ENCODE measurements around the gene POLR1G.
"Not testable (repeated sequence)": the region's sequence is repeated elsewhere in the genome, so short reads cannot be mapped to it uniquely, and the experiment has no call there.

POLR1G gene

DNA sequence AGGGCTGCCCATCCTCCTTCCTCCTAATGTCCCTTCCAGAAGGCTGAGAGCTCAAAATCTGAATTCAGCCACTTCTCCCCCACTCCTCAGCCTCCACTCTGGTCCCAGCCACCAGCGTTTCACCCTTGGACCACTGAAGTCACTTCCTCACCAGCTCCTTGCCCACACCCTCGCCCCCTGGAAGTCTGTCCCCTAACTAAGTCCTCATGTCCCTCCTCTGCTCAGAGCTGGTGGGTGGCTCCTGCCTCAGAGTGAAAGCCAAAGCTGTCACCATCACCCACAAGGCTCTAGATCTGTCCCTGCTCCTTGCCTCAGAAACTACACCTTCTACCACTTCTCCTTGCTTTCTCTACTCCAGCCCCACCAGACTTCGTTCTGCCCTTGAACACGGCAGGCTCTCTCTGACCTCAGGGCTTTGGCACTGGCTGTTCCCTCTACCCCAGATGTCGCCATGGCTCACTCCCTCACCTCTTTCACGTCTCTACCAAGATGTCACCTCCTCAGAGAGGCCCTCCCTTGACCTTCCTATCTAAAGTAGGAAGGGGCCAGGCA is 15.6 kb downstream of the POLR1G start:
- no peak for DNase-seq

DNA sequence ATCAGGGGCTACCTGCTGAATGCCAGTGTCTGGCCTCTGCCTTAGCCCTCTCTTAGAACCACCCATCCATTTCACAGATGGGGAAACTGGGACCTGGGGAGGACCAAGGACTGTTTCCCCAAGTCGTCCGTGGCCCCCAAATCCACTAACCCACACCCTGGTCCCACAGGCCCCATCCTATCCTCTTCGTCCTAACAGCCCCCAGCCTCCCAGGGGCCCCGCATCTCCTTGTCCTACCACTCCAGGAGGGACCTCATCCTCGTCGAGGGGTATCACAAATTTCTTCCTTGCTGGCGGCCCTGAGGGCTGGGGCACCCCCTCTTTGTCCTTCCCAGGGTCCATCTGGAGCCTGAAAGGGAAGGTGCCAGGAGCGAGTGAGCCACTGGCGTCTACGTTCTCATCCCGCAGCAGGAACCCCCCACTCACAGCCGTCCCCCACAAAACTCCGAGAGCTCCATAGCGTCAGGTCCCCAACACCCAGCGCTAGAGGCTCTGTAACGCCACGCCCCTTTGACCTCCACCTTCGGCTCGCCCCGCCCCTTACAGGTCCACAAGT is 16.7 kb downstream of the POLR1G start:
- no peak for DNase-seq

DNA sequence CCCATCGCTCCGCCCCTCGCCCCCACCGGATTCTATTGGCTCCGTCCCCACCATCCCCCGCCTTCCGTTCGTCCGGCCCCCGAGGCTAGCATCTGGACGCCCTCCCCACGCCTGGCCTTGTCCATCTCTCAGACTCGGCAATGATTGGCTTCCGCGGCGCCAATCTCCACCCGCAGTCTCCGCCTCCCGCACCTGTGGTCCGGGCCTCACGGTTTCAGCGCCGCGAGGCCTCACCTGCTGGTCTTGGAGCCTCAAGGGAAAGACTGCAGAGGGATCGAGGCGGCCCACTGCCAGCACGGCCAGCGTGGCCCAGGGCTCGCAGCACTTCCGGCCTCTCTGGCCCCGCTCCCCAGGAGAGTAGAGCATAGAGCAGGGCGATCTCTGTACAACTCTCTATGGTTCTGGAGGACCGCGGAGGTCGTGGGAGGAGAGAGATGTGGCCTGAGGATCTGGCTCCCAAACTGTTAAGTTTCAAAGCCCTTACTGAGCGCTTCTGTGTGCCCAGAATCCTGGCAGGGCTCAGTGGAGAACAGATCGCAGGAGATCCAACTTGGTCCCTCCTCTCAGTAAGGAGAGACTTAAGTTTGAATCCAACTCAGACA is 17.2 kb downstream of the POLR1G start, which contains the start of gene ERCC1:
Gene ERCC1 (minus strand): TSS at position 329 of the 602 bp plus-strand sequence. CDS start 543 bp downstream, outside the sequence.
- peak; percentile 92 for DNase-seq

DNA sequence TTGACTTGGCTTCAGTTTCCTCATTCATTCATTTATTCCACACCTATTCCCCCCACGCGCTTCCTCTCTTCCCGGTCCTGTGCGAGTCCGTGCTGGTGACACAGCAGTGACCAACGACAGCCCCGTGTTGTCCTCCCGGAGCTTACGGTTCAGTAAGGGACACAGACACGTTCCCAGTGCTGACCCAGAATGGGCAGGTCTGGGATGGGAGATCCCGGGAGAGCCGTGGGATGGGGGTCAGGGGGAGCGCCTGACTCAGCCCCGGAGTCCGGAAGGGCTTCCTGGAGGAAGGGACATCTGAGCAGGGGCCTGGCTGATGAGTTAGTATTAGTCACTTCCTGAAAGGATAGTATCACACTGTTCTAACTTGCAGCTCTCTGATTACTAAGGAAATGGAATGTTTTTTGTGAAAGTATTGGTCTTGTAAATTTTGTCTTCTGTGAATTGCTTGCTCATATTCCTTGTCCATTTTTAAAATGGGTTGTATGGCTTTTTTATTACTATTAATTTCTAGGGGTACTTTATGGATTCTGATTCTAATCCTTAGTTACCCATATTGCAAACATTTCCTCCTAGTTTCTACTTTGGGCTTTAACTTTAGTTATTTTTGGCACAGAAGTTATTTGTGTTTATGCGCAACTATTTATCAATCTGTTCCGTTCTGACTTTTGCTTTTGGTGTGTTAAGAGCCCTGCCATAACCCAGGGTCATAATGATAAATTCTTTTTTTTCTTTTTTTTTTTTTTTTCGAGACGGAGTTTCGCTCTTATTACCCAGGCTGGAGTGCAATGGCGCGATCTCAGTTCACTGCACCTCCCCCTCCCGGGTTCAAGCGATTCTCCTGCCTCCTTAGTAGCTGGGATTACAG is 18.0 kb downstream of the POLR1G start:
- DNase-seq, result peak; percentile 71 to 76

DNA sequence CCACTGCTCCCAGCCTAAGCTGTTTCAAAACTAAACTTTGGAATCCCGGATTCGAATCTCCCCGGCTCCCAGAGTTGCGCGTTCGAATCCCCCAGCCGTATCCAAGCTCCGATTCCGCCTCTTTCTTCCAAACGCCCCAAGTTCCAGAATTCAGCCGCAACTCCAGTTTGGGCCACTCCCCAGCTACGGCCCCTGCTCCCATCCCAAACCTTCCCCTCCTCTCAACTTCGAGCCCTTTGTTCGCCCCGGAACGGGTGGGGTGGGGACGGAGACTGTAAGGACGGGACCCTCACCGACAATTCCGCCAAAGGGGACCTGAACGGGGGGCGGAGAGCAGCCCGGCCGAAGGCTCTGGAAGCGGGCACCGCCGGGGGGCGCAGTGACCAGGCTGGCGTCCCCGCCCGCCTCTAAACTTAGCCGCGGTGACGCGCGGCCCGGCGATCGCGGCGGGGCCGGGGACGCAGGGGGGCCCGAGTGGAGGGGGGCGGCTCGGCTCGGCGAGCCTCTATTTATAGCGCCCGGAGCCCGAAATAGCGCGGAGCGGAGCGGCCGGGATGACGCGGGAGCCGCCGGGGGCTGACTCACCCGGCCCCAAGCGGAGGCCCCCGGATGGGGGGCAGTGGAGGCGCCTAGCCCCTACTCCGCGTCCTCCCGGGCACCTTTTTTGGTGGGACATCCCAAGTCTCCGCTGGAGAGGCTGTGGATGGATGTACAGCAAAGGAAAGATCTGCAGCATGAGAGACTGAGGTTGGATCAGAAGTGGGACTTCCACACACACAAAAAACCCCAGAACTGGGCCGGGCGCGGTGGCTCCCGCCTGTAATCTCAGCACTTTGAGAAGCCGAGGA is 22.2 kb downstream of the POLR1G start:
- DNase-seq, result peak; percentile 38 to 47

DNA sequence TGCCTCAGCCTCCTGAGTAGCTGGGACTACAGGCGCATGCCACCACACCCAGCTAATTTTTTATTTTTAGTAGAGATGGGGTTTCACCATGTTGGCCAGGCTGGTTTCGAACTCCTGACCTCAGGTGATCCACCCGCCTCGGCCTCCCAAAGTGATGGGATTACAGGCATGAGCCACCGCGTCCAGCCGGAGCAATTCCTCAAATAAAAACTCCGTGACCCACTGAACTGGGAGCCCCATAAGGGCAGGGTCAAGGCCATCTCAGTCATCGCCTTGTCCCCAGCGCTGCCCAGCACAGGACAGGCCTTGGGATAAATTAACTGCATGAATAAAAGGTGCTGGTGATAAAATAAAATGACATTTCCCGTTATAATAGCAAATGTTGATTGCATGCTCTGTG is 23.5 kb downstream of the POLR1G start:
- DNase-seq, result not testable (repeated sequence)

DNA sequence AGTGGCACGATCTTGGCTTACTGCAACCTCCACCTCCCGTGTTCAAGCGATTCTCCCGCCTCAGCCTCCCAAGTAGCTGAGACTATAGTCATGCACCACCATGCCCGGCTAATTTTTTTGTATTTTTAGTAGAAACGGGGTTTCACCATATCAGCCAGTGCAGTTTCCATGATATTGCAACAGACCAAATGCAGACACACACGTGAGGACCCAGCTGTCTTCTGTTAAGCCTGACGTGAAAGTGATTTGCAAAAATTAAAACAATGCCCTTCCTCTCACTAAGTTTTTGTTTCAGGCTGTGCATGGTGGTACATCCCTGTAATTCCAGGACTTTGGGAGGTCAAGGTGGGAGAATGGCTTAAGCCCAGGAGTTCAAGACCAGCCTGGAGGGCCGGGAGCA is 24.6 kb downstream of the POLR1G start:
- not testable (repeated sequence) for DNase-seq

DNA sequence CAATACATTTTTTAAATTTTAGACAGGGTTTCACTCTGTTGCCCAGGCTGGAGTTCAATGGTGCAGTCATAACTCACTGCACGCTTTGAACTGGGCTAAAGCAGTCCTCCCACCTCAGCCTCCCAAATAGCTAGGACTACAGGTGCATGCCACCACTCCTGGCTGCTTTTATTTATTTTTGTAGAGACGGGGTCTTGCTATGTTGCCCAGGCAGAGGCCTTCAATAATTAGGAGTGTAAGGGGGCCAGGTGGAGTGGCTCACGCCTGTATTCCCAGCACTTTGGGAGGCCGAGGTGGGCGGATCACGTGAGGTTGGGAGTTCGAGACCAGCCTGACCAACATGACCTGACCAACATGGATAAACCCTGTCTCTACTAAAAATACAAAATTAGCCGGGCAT is 26.1 kb downstream of the POLR1G start:
- not testable (repeated sequence) for DNase-seq

DNA sequence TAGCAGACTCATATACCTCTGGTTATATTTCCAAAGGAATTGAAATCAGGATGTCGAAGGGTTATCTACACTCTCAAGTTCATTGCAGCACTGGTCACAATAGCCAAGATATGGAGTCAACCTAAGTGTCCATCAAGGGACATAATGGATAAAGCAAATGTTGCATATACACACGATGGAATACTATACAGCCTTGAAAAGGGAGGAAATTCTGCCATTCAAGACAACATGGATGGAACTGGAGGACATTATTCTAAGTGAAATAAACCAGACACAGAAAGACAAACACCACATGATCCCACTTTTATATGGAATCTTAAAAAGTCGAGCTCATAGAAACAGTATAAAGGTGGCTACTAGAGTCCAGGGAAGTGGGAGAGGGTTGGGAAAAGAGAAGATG is 30.9 kb downstream of the POLR1G start:
- no peak for DNase-seq

DNA sequence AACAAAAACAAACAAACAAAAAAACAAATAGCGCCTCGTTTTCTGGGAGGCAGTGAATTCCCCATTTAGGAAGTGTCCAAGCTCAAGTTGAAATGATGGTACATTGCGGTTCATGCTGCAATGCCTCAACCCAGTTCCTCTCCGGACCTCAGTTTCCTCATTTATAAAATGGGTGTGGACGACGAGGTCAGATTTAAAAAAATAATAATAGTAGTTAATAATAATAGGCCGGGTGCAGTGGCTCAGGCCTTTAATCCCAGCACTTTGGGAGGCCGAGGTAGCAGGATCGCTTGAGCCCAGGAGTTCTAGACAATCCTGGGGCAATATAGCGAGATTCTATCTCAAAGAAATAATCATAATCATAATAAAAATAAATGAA is 32.7 kb downstream of the POLR1G start:
- DNase-seq, result no peak

DNA sequence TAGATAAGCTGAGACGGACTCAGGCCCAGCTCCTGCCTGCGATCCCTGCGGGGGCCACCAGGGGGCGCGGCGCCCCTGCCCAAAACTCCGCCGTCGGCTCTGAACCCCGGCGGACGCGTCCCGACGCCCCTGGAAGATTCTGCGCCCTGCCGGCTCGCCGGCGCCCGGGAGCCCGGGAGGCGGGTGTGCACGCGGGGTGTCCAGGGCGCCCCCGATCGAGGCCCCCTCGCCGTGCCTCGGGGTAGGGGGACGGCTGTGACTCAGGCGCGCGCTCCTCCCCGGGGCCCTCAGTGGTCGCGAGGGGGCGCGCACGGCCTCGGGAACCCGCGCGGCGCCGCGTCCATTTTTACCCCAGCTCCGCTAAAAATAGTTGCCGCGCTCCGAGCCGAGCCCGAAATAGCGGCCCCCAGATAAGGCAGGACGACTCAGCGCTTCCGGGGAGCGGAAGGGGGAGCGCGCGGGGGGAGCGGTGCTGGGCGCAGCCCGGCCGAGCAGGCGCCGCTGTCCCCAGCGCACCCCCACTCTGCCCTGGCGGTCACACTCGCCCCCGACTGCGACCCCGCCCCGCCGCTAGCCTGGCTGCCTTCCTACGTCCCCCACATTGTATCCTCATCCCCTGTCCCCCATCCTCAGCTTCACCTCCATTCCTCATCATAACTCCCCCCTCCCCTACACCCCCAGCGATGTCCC is 33.3 kb downstream of the POLR1G start:
- peak; percentile 86 to 90 for DNase-seq

DNA sequence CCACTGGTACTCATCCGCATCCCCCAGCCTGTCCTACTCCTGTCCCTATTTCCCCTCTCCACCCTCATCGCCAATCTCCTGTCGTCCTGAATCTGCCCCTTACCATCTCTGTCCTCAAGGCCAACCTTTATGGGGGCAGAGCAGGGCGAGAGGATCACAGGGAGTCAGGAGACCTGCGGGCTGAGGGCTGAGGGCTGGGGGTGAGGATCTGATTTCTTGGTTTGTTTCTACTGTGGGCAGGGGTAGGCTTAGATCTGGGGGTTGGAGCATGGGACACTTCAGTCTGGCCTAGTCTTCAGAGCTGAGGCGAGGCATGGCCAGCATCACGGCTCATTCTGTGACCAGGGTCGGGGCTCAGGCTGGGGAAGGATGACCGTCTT is 33.8 kb downstream of the POLR1G start:
- peak in 1 of 2 experiments; percentile 35 for DNase-seq

DNA sequence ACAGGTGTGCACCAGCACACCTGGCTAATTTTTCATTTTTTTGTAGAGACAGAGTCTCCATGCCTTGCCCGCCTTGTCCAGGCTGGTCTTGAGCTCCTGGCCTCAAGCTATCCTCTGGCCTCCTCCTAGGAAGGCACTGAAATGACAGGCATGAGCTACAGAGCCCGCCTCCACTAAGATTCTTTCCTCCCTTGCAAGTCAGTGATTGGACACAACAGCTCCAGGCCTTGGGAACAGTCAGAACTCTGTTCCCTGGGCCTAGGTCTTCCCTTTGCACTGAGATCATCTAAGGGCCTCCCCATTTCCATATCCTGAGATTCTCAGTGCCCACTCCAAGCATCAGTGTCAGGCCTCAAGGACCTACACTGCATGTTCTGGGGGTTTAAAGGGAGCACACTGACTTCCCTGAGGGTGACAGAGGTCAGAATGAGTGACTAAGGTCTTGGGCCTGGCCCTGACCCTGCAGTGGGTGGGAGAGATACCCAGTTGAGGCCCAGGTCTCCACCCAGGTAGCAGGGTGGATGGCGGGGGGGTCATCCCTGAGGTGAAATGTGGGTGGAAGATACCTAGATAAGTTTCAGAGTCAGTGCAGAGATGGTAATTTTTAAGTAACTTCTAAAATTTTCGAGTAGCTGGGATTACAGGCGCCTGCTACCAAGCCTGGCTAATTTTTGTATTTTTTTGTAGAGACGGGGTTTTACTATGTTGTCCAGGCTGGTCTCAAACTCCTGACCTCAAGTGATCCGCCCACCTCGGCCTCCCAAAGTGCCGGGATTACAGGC is 34.6 kb downstream of the POLR1G start:
- no peak for DNase-seq

DNA sequence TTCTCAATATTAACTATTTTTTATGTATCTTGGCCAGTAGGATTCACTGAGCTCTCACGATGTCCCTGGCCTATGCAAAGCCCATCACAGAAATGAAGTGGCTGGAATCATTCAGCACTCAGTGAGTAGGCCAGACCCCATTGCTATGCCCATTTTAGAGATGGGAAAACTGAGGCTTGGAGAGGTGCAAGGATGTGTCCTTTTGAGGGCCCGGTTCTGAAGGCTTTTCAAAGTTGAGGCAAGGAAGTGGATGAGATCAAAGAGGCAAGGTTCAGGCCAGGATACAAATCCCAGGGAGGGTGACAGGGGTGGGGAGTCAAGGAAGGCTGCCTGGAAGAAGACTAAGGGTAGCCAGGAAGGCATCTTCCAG is 35.9 kb downstream of the POLR1G start:
- DNase-seq, result no peak

DNA sequence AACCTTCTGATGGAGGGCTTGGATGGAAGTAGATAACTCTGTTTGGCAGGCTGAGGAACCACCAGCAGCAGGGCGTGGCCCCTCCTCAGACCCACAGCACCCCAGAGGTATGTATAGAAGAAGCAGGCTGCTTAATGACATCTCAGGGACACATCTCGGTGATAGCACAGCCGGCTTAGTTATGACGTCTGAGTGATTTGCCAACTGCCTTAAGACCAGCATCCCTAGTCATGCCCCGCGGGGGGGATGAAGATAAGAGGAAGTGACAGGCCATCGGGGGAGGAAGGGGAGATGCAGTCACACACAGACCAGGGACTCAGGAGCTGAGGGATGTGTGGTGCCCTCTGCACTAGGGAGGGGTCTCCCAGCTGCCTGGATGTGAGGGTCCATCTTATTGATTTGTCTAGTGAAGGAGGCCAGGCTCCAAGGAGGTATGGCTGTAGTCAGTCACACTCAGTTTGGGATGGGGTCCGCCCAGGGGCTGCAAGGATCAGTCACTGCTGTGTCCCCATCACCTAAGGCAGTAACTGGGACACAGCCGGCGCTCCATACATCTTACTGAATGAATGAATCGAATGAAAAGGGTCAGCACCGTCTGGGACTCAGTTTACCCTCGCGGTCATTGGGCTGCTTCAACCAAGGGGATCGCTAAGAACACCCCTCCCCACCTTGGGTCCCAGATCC is 36.5 kb downstream of the POLR1G start:
- DNase-seq, result peak; percentile 52 to 56

DNA sequence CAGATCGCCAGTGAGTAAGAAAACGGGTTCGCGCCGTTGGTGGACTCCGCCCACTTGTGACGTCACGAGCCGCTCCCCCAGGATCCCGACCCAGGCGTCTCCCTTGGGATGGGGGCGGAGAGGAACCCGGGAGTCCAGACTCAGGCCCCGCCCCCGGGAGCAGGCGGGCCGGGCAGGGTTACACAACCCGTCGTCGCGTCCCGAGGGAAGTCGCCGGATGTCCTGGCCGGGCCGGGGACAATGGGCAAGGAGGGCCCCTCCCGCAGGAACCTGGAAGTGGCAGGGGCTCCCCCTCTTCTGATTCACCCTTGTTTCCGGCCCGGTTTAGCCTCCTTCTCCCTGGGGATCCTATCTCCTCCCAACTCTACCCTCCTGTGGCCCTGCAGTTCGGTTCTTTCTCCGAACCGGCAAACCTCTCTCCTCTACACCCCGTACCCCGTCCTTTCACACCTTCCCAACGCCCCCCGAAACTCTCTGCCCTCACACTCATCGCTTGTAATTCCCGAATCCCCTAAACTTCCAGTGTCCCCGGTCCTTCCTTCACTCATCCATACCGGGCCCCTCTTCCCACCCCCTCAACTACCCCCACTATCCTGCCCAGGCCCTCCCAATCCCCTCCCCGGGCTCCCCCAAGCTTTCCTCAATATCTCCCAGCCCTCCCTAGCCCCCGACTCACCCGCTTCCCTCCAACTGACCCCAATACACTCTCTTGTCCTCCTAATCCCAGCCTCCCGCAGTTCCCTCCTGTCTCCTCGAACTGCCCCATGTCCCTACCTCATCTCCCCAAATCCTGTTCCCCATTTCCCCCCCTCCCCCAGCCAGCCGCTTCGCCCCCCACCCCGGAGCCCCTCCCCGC is 37.2 kb downstream of the POLR1G start:
- DNase-seq, result peak; percentile 75 to 78

DNA sequence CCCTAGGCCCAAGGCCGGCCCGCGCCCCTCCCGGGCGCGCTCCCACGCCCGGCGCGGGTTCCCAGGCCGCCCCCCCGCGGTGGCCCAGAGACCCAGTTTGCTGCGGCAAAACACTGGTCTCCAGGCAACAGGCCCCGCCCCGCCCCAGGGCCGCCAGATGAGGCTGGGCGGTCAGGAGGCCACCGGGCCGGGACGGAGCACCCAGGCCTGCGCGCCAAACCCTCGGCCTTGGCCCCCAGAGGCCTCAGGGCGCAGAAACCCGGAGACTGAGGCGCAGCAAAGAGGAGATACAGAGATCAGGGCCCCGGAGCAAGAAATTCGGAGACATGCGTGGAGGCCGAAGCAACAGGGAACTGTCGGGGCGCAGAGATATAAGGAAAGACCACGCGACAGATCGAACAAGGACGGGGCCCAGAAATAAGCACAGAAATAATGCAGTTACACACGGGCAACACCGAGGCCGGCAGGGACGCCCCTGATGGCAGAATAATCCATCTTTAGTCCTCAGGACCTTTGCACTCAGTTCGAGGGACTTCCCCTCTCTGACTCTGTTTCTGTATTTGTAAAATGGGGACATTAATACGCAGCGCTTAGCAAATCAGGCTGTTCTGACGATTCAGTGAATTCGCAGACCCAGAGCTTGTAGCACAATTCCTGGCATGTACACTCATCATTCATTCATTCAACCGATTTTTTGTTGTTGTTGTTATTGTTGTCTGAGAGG is 38.0 kb downstream of the POLR1G start:
- peak; percentile 83 to 85 for DNase-seq

DNA sequence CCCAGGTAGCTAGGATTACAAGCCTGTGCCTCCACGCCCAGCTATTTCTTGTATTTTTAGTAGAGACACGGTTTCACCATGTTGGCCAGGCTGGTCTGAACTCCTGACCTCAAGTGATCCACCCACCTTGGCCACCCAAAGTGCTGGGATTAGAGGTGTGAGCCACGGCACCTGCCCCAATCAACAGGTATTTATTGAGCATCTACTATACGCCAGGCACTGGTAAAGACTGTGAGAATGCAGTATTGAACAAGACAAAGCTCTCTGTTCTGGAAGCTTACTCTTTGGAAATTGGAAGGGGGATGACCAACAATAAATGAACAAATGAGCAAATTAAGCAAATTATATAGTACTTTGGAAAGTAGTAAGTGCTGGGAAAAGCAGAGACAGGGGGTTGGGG is 38.7 kb downstream of the POLR1G start:
- no peak for DNase-seq

DNA sequence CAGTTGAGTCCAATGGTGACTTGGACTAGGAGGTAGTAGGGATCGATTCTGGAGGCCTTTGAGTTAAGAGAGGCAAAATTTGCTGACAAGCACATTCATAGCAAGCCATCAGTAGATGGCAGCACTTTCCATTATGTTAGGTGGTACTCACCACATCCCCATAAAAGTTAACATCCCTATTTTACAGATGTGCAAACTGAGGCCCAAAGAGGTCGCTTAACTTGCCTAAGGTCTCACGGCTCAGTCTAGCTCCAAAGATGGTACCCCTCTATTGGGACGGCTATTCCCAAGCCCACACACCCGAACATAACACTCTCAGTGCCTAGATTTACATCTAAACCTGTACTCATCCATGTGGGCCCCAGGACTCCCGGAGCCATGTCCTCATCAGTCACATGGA is 39.9 kb downstream of the POLR1G start:
- DNase-seq, result no peak
